HCT116 (cell line): ENCODE data around the gene CREBRF. TPM values are rescaled to one million over a fixed set of nuclear protein-coding genes. Genes with fewer than 3 reads are reported as not detected.

Source experiments
- ATAC-seq: fragments of 200-7000 bp; cut with Tn5 transposase; 2 replicates; pipeline ENCODE4 v1.9.1; 2020; ENCODE audit warnings: mild to moderate bottlenecking, moderate library complexity
- BruUV-seq: library from RNA; stranded (reverse); fragments of 400-500 nt; replicated peaks from 2 replicates; lab custom pipeline; 2021; lab: Mats Ljungman, UMichigan
- CTCF ChIA-PET: fragments of 300-600 bp; sonication (Branson Sonifier 250); formaldehyde crosslinking; loops from one replicate; lab custom pipeline; 2021; ENCODE audit warnings: antibody characterized with exemption; lab: Charles Lee
- POLR2A ChIA-PET: fragments of 300-600, 350-600 bp; sonication (Branson Sonifier 250); formaldehyde crosslinking; loops from one replicate; lab custom pipeline; 2021; ENCODE audit warnings: antibody characterized with exemption; lab: Charles Lee
- RAD21 ChIA-PET, 2 experiments: fragments of 300-600 bp; sonication (Branson Sonifier 250); formaldehyde crosslinking; loops; one replicate each; lab custom pipeline; 2023; ENCODE audit warnings: low total read pairs in 2 of 2; ENCODE audit not compliant: uncharacterized antibody in 2 of 2, unreplicated experiment in 2 of 2, low non-redundant PET in 1 of 2; lab: Charles Lee
- DNase-seq: peaks from one replicate; pipeline ENCODE4 v3.0.0-alpha.2; 2010; ENCODE audit warnings: low read depth, low spot score
- H2AFZ ChIP-seq: fragments of 200-600 bp; shearing (Covaris generic), sonication (generic); 2 replicates; pipeline ENCODE4 v1.6.1; 2017; ENCODE audit warnings: low read depth, mixed run types, mixed read lengths, antibody characterized with exemption, low read length; ENCODE audit not compliant: poor library complexity, severe bottlenecking
- H3K27ac ChIP-seq: 2 replicates; pipeline ENCODE4 v1.5.1; 2012; ENCODE audit warnings: low read depth, low read length
- H3K27me3 ChIP-seq: fragments of 200-600 bp; sonication (generic); 2 replicates; pipeline ENCODE4 v1.6.1; 2016; ENCODE audit warnings: mixed run types, low read length, mixed read lengths; ENCODE audit not compliant: insufficient read depth
- H3K36me3 ChIP-seq, 2 experiments: fragments of 200-500 bp in 1 of 2; fragments of 200-600 bp in 1 of 2; sonication (Bioruptor generic) in 1 of 2; sonication (generic) in 1 of 2; 2 replicates each; pipeline versions ENCODE4 v1.5.1 to v1.6.1; 2014 to 2016; ENCODE audit warnings: low read length in 2 of 2, inconsistent platforms in 1 of 2, mixed read lengths in 1 of 2, mixed run types in 1 of 2; ENCODE audit not compliant: insufficient read depth in 2 of 2, control insufficient read depth in 1 of 2
- H3K4me1 ChIP-seq, 2 experiments: fragments of 200-600 bp in 1 of 2; sonication (generic) in 1 of 2; 2 replicates each; pipeline versions ENCODE4 v1.5.1 to v1.6.1; 2012 to 2017; ENCODE audit warnings: low read length in 2 of 2, inconsistent platforms in 1 of 2, mild to moderate bottlenecking in 1 of 2, mixed read lengths in 1 of 2, mixed run types in 1 of 2, moderate library complexity in 1 of 2; ENCODE audit not compliant: insufficient read depth in 2 of 2, control insufficient read depth in 1 of 2
- H3K4me2 ChIP-seq: fragments of 200-600 bp; sonication (generic); 2 replicates; pipeline ENCODE4 v1.6.1; 2017; ENCODE audit warnings: mixed run types, low read length, mixed read lengths
- H3K4me3 ChIP-seq, 2 experiments: fragments of 200-600 bp in 1 of 2; sonication (generic) in 1 of 2; replicated peaks in 1 of 2; 2 replicates each; pipeline ENCODE4 v1.5.1; 2011 to 2016; ENCODE audit warnings: low read length in 2 of 2, control low read depth in 1 of 2, low read depth in 1 of 2, mild to moderate bottlenecking in 1 of 2, mixed read lengths in 1 of 2, mixed run types in 1 of 2
- H3K79me2 ChIP-seq: fragments of 200-600 bp; sonication (generic); 2 replicates; pipeline ENCODE4 v1.6.1; 2017; ENCODE audit warnings: mild to moderate bottlenecking, mixed run types, low read length, moderate library complexity, mixed read lengths; ENCODE audit not compliant: insufficient read depth
- H3K9ac ChIP-seq: fragments of 200-600 bp; sonication (generic); 2 replicates; pipeline ENCODE4 v1.6.1; 2016; ENCODE audit warnings: low read length, mixed read lengths
- H3K9me2 ChIP-seq: fragments of 200-600 bp; sonication (generic), shearing (Covaris generic); 2 replicates; pipeline ENCODE4 v1.6.1; 2017; ENCODE audit warnings: mixed run types, mild to moderate bottlenecking, moderate library complexity; ENCODE audit not compliant: insufficient read depth
- H3K9me3 ChIP-seq, 2 experiments: fragments of 200-500 bp in 1 of 2; fragments of 200-600 bp in 1 of 2; sonication (Bioruptor generic) in 1 of 2; sonication (generic) in 1 of 2; 2 replicates each; pipeline ENCODE4 v1.6.1; 2014 to 2017; ENCODE audit warnings: low read length in 2 of 2, mixed read lengths in 2 of 2, inconsistent platforms in 1 of 2, low read depth in 1 of 2, mild to moderate bottlenecking in 1 of 2, mixed run types in 1 of 2, moderate library complexity in 1 of 2; ENCODE audit not compliant: control insufficient read depth in 1 of 2, insufficient read depth in 1 of 2
- H4K20me1 ChIP-seq: fragments of 200-600 bp; sonication (generic), shearing (Covaris generic); 2 replicates; pipeline ENCODE4 v1.6.1; 2017; ENCODE audit warnings: mixed run types, mild to moderate bottlenecking, moderate library complexity; ENCODE audit not compliant: insufficient read depth
- ATF3 ChIP-seq: IDR thresholded peaks from 2 replicates; pipeline ENCODE4 v1.6.1; 2012
- CBX3 ChIP-seq: IDR thresholded peaks from 2 replicates; pipeline ENCODE4 v1.6.1; 2012; ENCODE audit warnings: low read depth
- ELF1 ChIP-seq: IDR thresholded peaks from 2 replicates; pipeline ENCODE4 v1.6.1; 2012; ENCODE audit warnings: low read depth, borderline replicate concordance
- EZH2 ChIP-seq: fragments of 200-600 bp; sonication (generic); IDR thresholded peaks from 2 replicates; pipeline ENCODE4 v1.6.1; 2017; ENCODE audit warnings: antibody characterized with exemption, mixed run types
- EZH2phosphoT487 ChIP-seq: fragments of 200-600 bp; IDR thresholded peaks from 2 replicates; pipeline ENCODE4 v1.6.1; 2018; ENCODE audit warnings: antibody characterized with exemption, borderline replicate concordance
- FOSL1 ChIP-seq: IDR thresholded peaks from 2 replicates; pipeline ENCODE4 v1.6.1; 2012; ENCODE audit warnings: low read depth
- JUND ChIP-seq: IDR thresholded peaks from 2 replicates; pipeline ENCODE4 v1.6.1; 2012
- MAX ChIP-seq: IDR thresholded peaks from 2 replicates; pipeline ENCODE4 v1.6.1; 2012
- POLR2AphosphoS5 ChIP-seq: IDR thresholded peaks from 2 replicates; pipeline ENCODE4 v1.6.1; 2011; ENCODE audit warnings: mild to moderate bottlenecking, low read depth, low read length, moderate library complexity
- RAD21 ChIP-seq: IDR thresholded peaks from 2 replicates; pipeline ENCODE4 v1.6.1; 2012; ENCODE audit warnings: low read depth, mild to moderate bottlenecking
- REST ChIP-seq: IDR thresholded peaks from 2 replicates; pipeline ENCODE4 v1.6.1; 2012; ENCODE audit warnings: low read depth
- SIN3A ChIP-seq: IDR thresholded peaks from 2 replicates; pipeline ENCODE4 v1.6.1; 2012; ENCODE audit warnings: low read depth
- SRF ChIP-seq: IDR thresholded peaks from 2 replicates; pipeline ENCODE4 v1.6.1; 2012; ENCODE audit warnings: low read depth
- TCF7L2 ChIP-seq: IDR thresholded peaks from 2 replicates; pipeline ENCODE4 v1.7.0; 2011; ENCODE audit warnings: borderline replicate concordance, inconsistent platforms; ENCODE audit not compliant: insufficient read depth, insufficient read length; ENCODE audit errors: extremely low read depth
- ZBTB33 ChIP-seq: IDR thresholded peaks from 2 replicates; pipeline ENCODE4 v1.6.1; 2011; ENCODE audit warnings: mild to moderate bottlenecking, low read length, moderate library complexity; ENCODE audit not compliant: insufficient replicate concordance; ENCODE audit errors: extremely low read depth
- ZFX ChIP-seq: fragments of 450-650 bp; IDR thresholded peaks from 2 replicates; pipeline ENCODE4 v1.6.1; 2017
- ZNF274 ChIP-seq: fragments of 200-500 bp; sonication (Bioruptor generic); IDR thresholded peaks from 2 replicates; pipeline ENCODE4 v1.6.1; 2014; ENCODE audit warnings: mild to moderate bottlenecking, low read depth, low read length, inconsistent platforms
- intact Hi-C: fragments of 100-400 bp; cut with micrococcal nuclease; formaldehyde crosslinking; loops from 2 replicates; pipeline ENCODE4 v1.10.0; 2022
- total RNA-seq: library from RNA; stranded (reverse); gene quantifications from one replicate; pipeline ENCODE4 v1.2.1, GENCODE V29; 2021; ENCODE audit not compliant: unreplicated experiment

The CREBRF gene
- total RNA-seq, 1 experiment from 2014 or later: 7.7 TPM

GRCh38 chr5:173065155-173065554 lies 9.0 kb downstream of the CREBRF start:
- Histone ChIP-seq H3K4me3 (no peak overlapping the region), H2AFZ (no peak overlapping the region), H3K4me1 (no peaks in the 10 kb centered on the region), H3K27me3 (no peaks in the 10 kb centered on the region), H3K9me3 (no peaks in the 10 kb centered on the region), H3K9me2 (no peaks in the 10 kb centered on the region), H3K36me3 (no peaks in the 10 kb centered on the region), H3K27ac (no peak overlapping the region), H4K20me1 (no peaks in the 10 kb centered on the region), H3K9ac (no peak overlapping the region), H3K79me2 (no peaks in the 10 kb centered on the region), H3K4me2 (no peak overlapping the region)
- no TSS peak for BruUV-seq
- ChIA-PET POLR2A (no interaction called here), RAD21 (no interaction called here), CTCF (no interaction called here)
- DNase-seq: no peak
- ATAC-seq: no peak
- no peak for TF ChIP-seq TCF7L2
- TF ChIP-seq MAX: no peak
- no peak for TF ChIP-seq POLR2AphosphoS5
- TF ChIP-seq ELF1: no peak
- TF ChIP-seq FOSL1: no peak
- no peak for TF ChIP-seq ATF3
- no peak for TF ChIP-seq EZH2phosphoT487
- no peak for TF ChIP-seq RAD21
- no peak for TF ChIP-seq ZBTB33
- TF ChIP-seq SRF: no peak
- TF ChIP-seq ZFX: no peak
- TF ChIP-seq JUND: no peak
- TF ChIP-seq ZNF274: no peak
- TF ChIP-seq CBX3: no peak
- no peak for TF ChIP-seq REST
- TF ChIP-seq EZH2: no peak
- TF ChIP-seq SIN3A: no peak
- intact Hi-C loops: no loop called here
